CD8-positive, alpha-beta memory T cell (primary cell): ENCODE measurements around the gene NDUFB10. TPM values are rescaled to one million over a fixed set of nuclear protein-coding genes. Genes with fewer than 3 reads are reported as not detected.

Source experiments
- CTCF ChIA-PET: fragments of 350-600 bp; sonication (Branson Sonifier 250); formaldehyde crosslinking; loops from one replicate; lab custom pipeline; 2021; ENCODE audit warnings: antibody characterized with exemption; lab: Charles Lee
- POLR2A ChIA-PET: fragments of 350-600 bp; sonication (Branson Sonifier 250); formaldehyde crosslinking; loops from one replicate; lab custom pipeline; 2021; ENCODE audit warnings: antibody characterized with exemption; lab: Charles Lee
- DNase-seq, 5 donors: peaks; one replicate each; pipeline versions ENCODE4 v3.0.0 to v3.0.0-alpha.2; 2020 to 2022; ENCODE audit warnings: mixed read lengths in 1 of 5
- H3K27ac ChIP-seq: one replicate; pipeline ENCODE4 v1.7.0; 2013; ENCODE audit warnings: low read depth, mild to moderate bottlenecking, low read length, moderate library complexity
- H3K27me3 ChIP-seq: 2 replicates; pipeline ENCODE4 v1.7.0; 2013; ENCODE audit warnings: low read length, mild to moderate bottlenecking; ENCODE audit not compliant: insufficient read depth, poor library complexity, severe bottlenecking
- H3K36me3 ChIP-seq: 2 replicates; pipeline ENCODE4 v1.7.0; 2013; ENCODE audit warnings: mild to moderate bottlenecking, low read length, moderate library complexity; ENCODE audit not compliant: insufficient read depth
- H3K4me1 ChIP-seq: 2 replicates; pipeline ENCODE4 v1.7.0; 2013; ENCODE audit warnings: mild to moderate bottlenecking, low read length, moderate library complexity; ENCODE audit not compliant: insufficient read depth
- H3K4me3 ChIP-seq: 2 replicates; pipeline ENCODE4 v1.7.0; 2013; ENCODE audit warnings: mild to moderate bottlenecking, low read length
- H3K9me3 ChIP-seq: 2 replicates; pipeline ENCODE4 v1.7.0; 2013; ENCODE audit warnings: mild to moderate bottlenecking, low read length
- H3K27ac Mint-ChIP-seq, 8 donors: one replicate each; pipeline ENCODE4 v1.8.0; 2020 to 2021; ENCODE audit warnings: mixed read lengths in 8 of 8, mild to moderate bottlenecking in 6 of 8, inconsistent platforms in 3 of 8, moderate library complexity in 3 of 8
- H3K27me3 Mint-ChIP-seq, 2 donors: one replicate each; pipeline ENCODE4 v1.8.0; 2020 to 2021; ENCODE audit warnings: mixed read lengths in 2 of 2, mild to moderate bottlenecking in 1 of 2, moderate library complexity in 1 of 2
- H3K36me3 Mint-ChIP-seq, 3 donors: one replicate each; pipeline ENCODE4 v1.8.0; 2020 to 2021; ENCODE audit warnings: mixed read lengths in 3 of 3, inconsistent platforms in 1 of 3, mild to moderate bottlenecking in 1 of 3
- H3K4me1 Mint-ChIP-seq, 3 donors: one replicate each; pipeline ENCODE4 v1.8.0; 2020 to 2021; ENCODE audit warnings: mixed read lengths in 3 of 3, inconsistent platforms in 1 of 3, mild to moderate bottlenecking in 1 of 3
- H3K4me3 Mint-ChIP-seq, 7 donors: one replicate each; pipeline ENCODE4 v1.8.0; 2020 to 2021; ENCODE audit warnings: mixed read lengths in 7 of 7, mild to moderate bottlenecking in 6 of 7, moderate library complexity in 4 of 7, inconsistent platforms in 2 of 7
- H3K9me3 Mint-ChIP-seq, 5 donors: one replicate each; pipeline ENCODE4 v1.8.0; 2020 to 2022; ENCODE audit warnings: mixed read lengths in 5 of 5, mild to moderate bottlenecking in 3 of 5, moderate library complexity in 2 of 5, inconsistent platforms in 1 of 5
- polyA plus RNA-seq: library from polyadenylated mRNA; unstranded; fragments of 300-500 nt; fragmentation: Illumina TruSeq; gene quantifications from one replicate; pipeline ENCODE4 v1.2.3, GENCODE V29; 2021
- total RNA-seq, 2 experiments: library from RNA; stranded (reverse); gene quantifications; one replicate each; pipeline ENCODE4 v1.2.3, GENCODE V29; 2021

NDUFB10 gene
- total and polyA plus RNA-seq, 3 experiments from 2014 or later: 150 to 236 (median 152) TPM

- Mint-ChIP-seq H3K27me3 (no peaks in the 10 kb centered on the region), H3K27ac (peak overlapping the region; percentile 62 to 97 (median 90)), H3K4me1 (peaks cover 28 to 61% (median 30%) of the 10 kb centered on the region in 3 donors), H3K4me3 (peak overlapping the region; percentile 74 to 93 (median 88)), H3K36me3 (peaks cover 0 to 17% (median 0%) of the 10 kb centered on the region in 3 donors), H3K9me3 (no peaks in the 10 kb centered on the region)
- ChIA-PET CTCF (interaction anchor here (1.2 kb wide), 1 partner anchor 15 kb away, joined by 3 read pairs; no protein-coding TSS in a partner anchor), POLR2A (interaction anchor here (1.1 kb wide), 1 partner anchor 16 kb away, joined by 4 read pairs; no protein-coding TSS in a partner anchor)
- H3K4me1 ChIP-seq: peaks cover 42% of the 10 kb centered on the region
- H3K27ac ChIP-seq: peak overlapping the region; percentile 79
- H3K27me3 ChIP-seq: no peaks in the 10 kb centered on the region
- H3K9me3 ChIP-seq: no peaks in the 10 kb centered on the region
- H3K36me3 ChIP-seq: peaks cover 4% of the 10 kb centered on the region
- DNase-seq: no peak
- H3K4me3 ChIP-seq: peak overlapping the region; percentile 69
Observed at GRCh38 chr16:2007081-2007836, 47.9 kb downstream of the NDUFB10 start.

- Mint-ChIP-seq H3K27me3 (no peaks in the 10 kb centered on the region), H3K4me3 (peak overlapping the region; percentile 74 to 93 (median 88)), H3K4me1 (peaks cover 28 to 59% (median 30%) of the 10 kb centered on the region in 3 donors), H3K36me3 (peaks cover 0 to 14% (median 0%) of the 10 kb centered on the region in 3 donors), H3K9me3 (no peaks in the 10 kb centered on the region), H3K27ac (peak overlapping the region; percentile 62 to 97 (median 92))
- DNase-seq: peak in 1 of 5 donors; percentile 37
- Histone ChIP-seq H3K27ac (peak overlapping the region; percentile 79), H3K4me1 (peaks cover 42% of the 10 kb centered on the region), H3K4me3 (peak overlapping the region; percentile 69), H3K9me3 (no peaks in the 10 kb centered on the region), H3K27me3 (no peaks in the 10 kb centered on the region), H3K36me3 (no peaks in the 10 kb centered on the region)
- ChIA-PET CTCF (interaction anchor here (1.2 kb wide), 1 partner anchor 14 kb away, joined by 3 read pairs; no protein-coding TSS in a partner anchor), POLR2A (interaction anchor here (1.0 to 1.1 kb wide), 2 partner anchors 14 to 17 kb away, joined by 3 to 4 read pairs; no protein-coding TSS in a partner anchor)
Observed at GRCh38 chr16:2008009-2008526, 48.7 kb downstream of the NDUFB10 start.

GRCh38 chr16:2008631-2009163 lies 49.4 kb downstream of the NDUFB10 start:
- Mint-ChIP-seq H3K27ac (peak overlapping the region; percentile 62 to 97 (median 92)), H3K27me3 (no peaks in the 10 kb centered on the region), H3K9me3 (no peaks in the 10 kb centered on the region), H3K4me3 (peak overlapping the region; percentile 74 to 93 (median 88)), H3K36me3 (peaks cover 0 to 14% (median 0%) of the 10 kb centered on the region in 3 donors), H3K4me1 (peaks cover 28 to 56% (median 30%) of the 10 kb centered on the region in 3 donors)
- Histone ChIP-seq H3K4me1 (peaks cover 42% of the 10 kb centered on the region), H3K9me3 (no peaks in the 10 kb centered on the region), H3K4me3 (peak overlapping the region; percentile 69), H3K27me3 (no peaks in the 10 kb centered on the region), H3K27ac (peak overlapping the region; percentile 79), H3K36me3 (no peaks in the 10 kb centered on the region)
- POLR2A ChIA-PET: interaction anchor here (0.7 to 1.1 kb wide), 4 partner anchors 15 to 44 kb away, joined by 3 to 4 read pairs (median 4); partner anchors contain the start of gene RPS2
- DNase-seq: peak in 2 of 5 donors; percentile 31 to 35
- CTCF ChIA-PET: interaction anchor here (1.2 kb wide), 1 partner anchor 14 kb away, joined by 3 read pairs; no protein-coding TSS in a partner anchor

- ChIA-PET POLR2A (interaction anchor here (0.7 to 1.0 kb wide), 3 partner anchors 15 to 45 kb away, joined by 3 to 4 read pairs (median 4); partner anchors contain the start of gene RPS2), CTCF (no interaction called here)
- H3K27me3 Mint-ChIP-seq: no peaks in the 10 kb centered on the region
- H3K9me3 ChIP-seq: no peaks in the 10 kb centered on the region
- H3K4me1 ChIP-seq: peaks cover 38% of the 10 kb centered on the region
- H3K36me3 ChIP-seq: no peaks in the 10 kb centered on the region
- H3K27ac ChIP-seq: peak overlapping the region; percentile 79
- H3K4me1 Mint-ChIP-seq: peaks cover 28 to 51% (median 30%) of the 10 kb centered on the region in 3 donors
- H3K4me3 ChIP-seq: peak overlapping the region; percentile 69
- peaks cover 0 to 14% (median 0%) of the 10 kb centered on the region in 3 donors for H3K36me3 Mint-ChIP-seq
- DNase-seq: peak in 1 of 5 donors; percentile 26
- no peaks in the 10 kb centered on the region for H3K9me3 Mint-ChIP-seq
- no peaks in the 10 kb centered on the region for H3K27me3 ChIP-seq
- peak overlapping the region; percentile 74 to 93 (median 88) for H3K4me3 Mint-ChIP-seq
- H3K27ac Mint-ChIP-seq: peak overlapping the region; percentile 62 to 100 (median 92)
Observed at GRCh38 chr16:2009164-2009711, 49.9 kb downstream of the NDUFB10 start.

- no peaks in the 10 kb centered on the region for H3K27me3 Mint-ChIP-seq
- peak; percentile 73 to 85 (median 76) for DNase-seq
- H3K4me1 Mint-ChIP-seq: peaks cover 28 to 46% (median 30%) of the 10 kb centered on the region in 3 donors
- ChIA-PET CTCF (no interaction called here), POLR2A (no interaction called here)
- H3K4me3 Mint-ChIP-seq: peak within 1 kb of the TSS; percentile 90 to 96 (median 92)
- H3K9me3 Mint-ChIP-seq: no peaks in the 10 kb centered on the region
- Histone ChIP-seq H3K4me1 (peaks cover 34% of the 10 kb centered on the region), H3K27me3 (no peaks in the 10 kb centered on the region), H3K27ac (peak within 1 kb of the TSS; percentile 95), H3K36me3 (no peaks in the 10 kb centered on the region), H3K9me3 (no peaks in the 10 kb centered on the region), H3K4me3 (peak within 1 kb of the TSS; percentile 98)
- H3K27ac Mint-ChIP-seq: peak within 1 kb of the TSS; percentile 95 to 100 (median 98)
- peaks cover 0 to 12% (median 0%) of the 10 kb centered on the region in 3 donors for H3K36me3 Mint-ChIP-seq
Observed at GRCh38 chr16:2009791-2010510, 50.6 kb downstream of the NDUFB10 start, which contains the start of gene ZNF598. Gene ZNF598, minus strand, starts transcription at chr16:2009821.

Other genes with a start within 250 kb of the NDUFB10 start
- gene NME3, start 188.0 kb upstream of the NDUFB10 start, total RNA-seq: 10 to 100 TPM; 33.5 to 36.5 TPM
- 71.4 TPM for gene NME3, start 188.0 kb upstream of the NDUFB10 start, polyA plus RNA-seq
- 10 to 100 TPM; 21.0 to 21.6 TPM for gene EME2, start 186.7 kb upstream of the NDUFB10 start, total RNA-seq
- 1.6 TPM for gene EME2, start 186.7 kb upstream of the NDUFB10 start, polyA plus RNA-seq
- 100 to 1,000 TPM; 172 to 176 TPM for gene MRPS34, start 186.4 kb upstream of the NDUFB10 start, total RNA-seq
- gene MRPS34, start 186.4 kb upstream of the NDUFB10 start, polyA plus RNA-seq: 155 TPM
- gene SPSB3, start 177.0 kb upstream of the NDUFB10 start, total RNA-seq: 10 to 100 TPM; 30.6 to 31.5 TPM
- 63.9 TPM for gene SPSB3, start 177.0 kb upstream of the NDUFB10 start, polyA plus RNA-seq
- 10 to 100 TPM; 73.9 to 82.8 TPM for gene NUBP2, start 176.6 kb upstream of the NDUFB10 start, total RNA-seq
- gene NUBP2, start 176.6 kb upstream of the NDUFB10 start, polyA plus RNA-seq: 96.6 TPM
- gene IGFALS, start 165.8 kb upstream of the NDUFB10 start, total RNA-seq: not detected
- not detected for gene IGFALS, start 165.8 kb upstream of the NDUFB10 start, polyA plus RNA-seq
- gene HAGH, start 132.7 kb upstream of the NDUFB10 start, total RNA-seq: 10 to 100 TPM; 41.2 to 44.5 TPM
- gene HAGH, start 132.7 kb upstream of the NDUFB10 start, polyA plus RNA-seq: 54.3 TPM
- 10 to 100 TPM; 19.3 to 20.9 TPM for gene FAHD1, start 132.3 kb upstream of the NDUFB10 start, total RNA-seq
- gene FAHD1, start 132.3 kb upstream of the NDUFB10 start, polyA plus RNA-seq: 26.7 TPM
- not detected for gene MEIOB, start 87.4 kb upstream of the NDUFB10 start, total RNA-seq
- not detected for gene MEIOB, start 87.4 kb upstream of the NDUFB10 start, polyA plus RNA-seq
- not detected for gene HS3ST6, start 41.1 kb upstream of the NDUFB10 start, total RNA-seq
- not detected for gene HS3ST6, start 41.1 kb upstream of the NDUFB10 start, polyA plus RNA-seq
- 10 to 100 TPM; 20.4 TPM for gene MSRB1, start 16.3 kb upstream of the NDUFB10 start, total RNA-seq
- gene MSRB1, start 16.3 kb upstream of the NDUFB10 start, polyA plus RNA-seq: 20.2 TPM
- gene RPL3L, start 4.8 kb upstream of the NDUFB10 start, total RNA-seq: under 1 TPM; 0.37 to 0.62 TPM
- gene RPL3L, start 4.8 kb upstream of the NDUFB10 start, polyA plus RNA-seq: not detected
- gene RPS2, start 5.3 kb downstream of the NDUFB10 start, total RNA-seq: 1,000 to 10,000 TPM; 5,023 to 5,213 TPM
- 5,049 TPM for gene RPS2, start 5.3 kb downstream of the NDUFB10 start, polyA plus RNA-seq
- gene RNF151, start 7.3 kb downstream of the NDUFB10 start, total RNA-seq: not detected
- not detected for gene RNF151, start 7.3 kb downstream of the NDUFB10 start, polyA plus RNA-seq
- 10 to 100 TPM; 74.6 to 78.0 TPM for gene TBL3, start 12.5 kb downstream of the NDUFB10 start, total RNA-seq
- gene TBL3, start 12.5 kb downstream of the NDUFB10 start, polyA plus RNA-seq: 62.9 TPM
- gene NOXO1, start 21.9 kb downstream of the NDUFB10 start, total RNA-seq: under 1 TPM; 0.47 to 0.48 TPM
- not detected for gene NOXO1, start 21.9 kb downstream of the NDUFB10 start, polyA plus RNA-seq
- 10 to 100 TPM; 41.7 to 50.1 TPM for gene GFER, start 24.7 kb downstream of the NDUFB10 start, total RNA-seq
- 38.4 TPM for gene GFER, start 24.7 kb downstream of the NDUFB10 start, polyA plus RNA-seq
- gene SYNGR3, start 30.4 kb downstream of the NDUFB10 start, total RNA-seq: 1 to 10 TPM; 3.4 to 3.6 TPM
- gene SYNGR3, start 30.4 kb downstream of the NDUFB10 start, polyA plus RNA-seq: 2.1 TPM
- gene ZNF598, start 50.3 kb downstream of the NDUFB10 start, total RNA-seq: 10 to 100 TPM; 91.8 to 96.6 TPM
- 11.3 TPM for gene ZNF598, start 50.3 kb downstream of the NDUFB10 start, polyA plus RNA-seq
- gene NPW, start 60.2 kb downstream of the NDUFB10 start, total RNA-seq: 10 to 100 TPM in 1 of 2 experiments, 1 to 10 TPM in 1; 9.4 to 12.5 TPM
- gene NPW, start 60.2 kb downstream of the NDUFB10 start, polyA plus RNA-seq: not detected
- 1 to 10 TPM; 3.0 to 4.1 TPM for gene NHERF2, start 67.4 kb downstream of the NDUFB10 start, total RNA-seq
- 0.51 TPM for gene NHERF2, start 67.4 kb downstream of the NDUFB10 start, polyA plus RNA-seq
- 10 to 100 TPM; 28.7 to 29.5 TPM for gene NTHL1, start 88.3 kb downstream of the NDUFB10 start, total RNA-seq
- 16.3 TPM for gene NTHL1, start 88.3 kb downstream of the NDUFB10 start, polyA plus RNA-seq
- 10 to 100 TPM; 79.3 to 86.3 TPM for gene TSC2, start 88.4 kb downstream of the NDUFB10 start, total RNA-seq
- 46.4 TPM for gene TSC2, start 88.4 kb downstream of the NDUFB10 start, polyA plus RNA-seq
- gene PKD1, start 176.4 kb downstream of the NDUFB10 start, total RNA-seq: 10 to 100 TPM; 58.9 to 66.2 TPM
- 9.9 TPM for gene PKD1, start 176.4 kb downstream of the NDUFB10 start, polyA plus RNA-seq
- gene RAB26, start 189.1 kb downstream of the NDUFB10 start, total RNA-seq: under 1 TPM; 0.20 to 0.55 TPM
- 0.75 TPM for gene RAB26, start 189.1 kb downstream of the NDUFB10 start, polyA plus RNA-seq
- 100 to 1,000 TPM; 102 to 106 TPM for gene TRAF7, start 196.2 kb downstream of the NDUFB10 start, total RNA-seq
- gene TRAF7, start 196.2 kb downstream of the NDUFB10 start, polyA plus RNA-seq: 7.3 TPM
- gene CASKIN1, start 237.1 kb downstream of the NDUFB10 start, total RNA-seq: under 1 TPM; 0.13 to 0.24 TPM
- not detected for gene CASKIN1, start 237.1 kb downstream of the NDUFB10 start, polyA plus RNA-seq
- gene MLST8, start 245.9 kb downstream of the NDUFB10 start, total RNA-seq: 10 to 100 TPM; 75.4 to 76.8 TPM
- 30.8 TPM for gene MLST8, start 245.9 kb downstream of the NDUFB10 start, polyA plus RNA-seq